HepG2 (cell line): Measurements from ENCODE around the gene ERC1. TPM values are rescaled to one million over a fixed set of nuclear protein-coding genes. Genes with fewer than 3 reads are reported as not detected.

Experiments used
- ATAC-seq: fragments of 200-7000 bp; cut with Tn5 transposase; 3 replicates; pipeline ENCODE4 v1.9.1; 2020; ENCODE audit warnings: mild to moderate bottlenecking, moderate library complexity
- BruUV-seq: library from RNA; stranded (reverse); fragments of 400-500 nt; replicated peaks from 2 replicates; lab custom pipeline; 2021; lab: Mats Ljungman, UMichigan
- CTCF ChIA-PET: fragments of 300-600 bp; formaldehyde crosslinking; extraction: SDS; loops from one replicate; lab custom pipeline; 2021; ENCODE audit warnings: low total read pairs, inconsistent platforms, low intra/inter-chr PET ratio; lab: Yijun Ruan, JAX
- POLR2A ChIA-PET: fragments of 350-600 bp; sonication (Branson Sonifier 250); formaldehyde crosslinking; loops from one replicate; lab custom pipeline; 2020; ENCODE audit warnings: antibody characterized with exemption, inconsistent platforms; lab: Yijun Ruan, JAX
- DNase-seq: peaks from one replicate; pipeline ENCODE4 v3.0.0-alpha.2; 2015; ENCODE audit warnings: low spot score
- FAIRE-seq: peaks from 3 replicates; lab custom pipeline; 2011; peaks lifted over from hg19 to GRCh38; lab: Jason Lieb, UNC
- H2AFZ ChIP-seq: one replicate; pipeline ENCODE4 v1.6.1; 2011; ENCODE audit warnings: low read length, inconsistent platforms
- H3K27ac ChIP-seq: fragments of 300-600 bp; 3 replicates; pipeline ENCODE4 v1.8.0; 2011; ENCODE audit warnings: mixed run types, mild to moderate bottlenecking, mixed read lengths, low read length, inconsistent platforms; ENCODE audit not compliant: insufficient read depth; ENCODE audit errors: extremely low read length
- H3K27me3 ChIP-seq, 2 experiments: fragments of 200-600 bp in 1 of 2; 2 replicates in 1 of 2; 3 replicates in 1 of 2; pipeline versions ENCODE4 v1.6.0 to v1.8.0; 2011; ENCODE audit warnings: low read length in 2 of 2, mild to moderate bottlenecking in 2 of 2, moderate library complexity in 2 of 2, inconsistent platforms in 1 of 2; ENCODE audit not compliant: insufficient read depth in 2 of 2, control insufficient read depth in 1 of 2
- H3K36me3 ChIP-seq, 2 experiments: fragments of 200-600 bp in 1 of 2; replicated peaks in 1 of 2; 2 replicates in 1 of 2; 3 replicates in 1 of 2; pipeline versions ENCODE4 v1.5.1 to v1.8.0; 2011; ENCODE audit warnings: low read length in 2 of 2, inconsistent platforms in 1 of 2; ENCODE audit not compliant: insufficient read depth in 2 of 2, control insufficient read depth in 1 of 2
- H3K4me1 ChIP-seq: 2 replicates; pipeline ENCODE4 v1.5.1; 2012; ENCODE audit warnings: low read length, inconsistent platforms; ENCODE audit not compliant: insufficient read depth
- H3K4me2 ChIP-seq: 2 replicates; pipeline ENCODE4 v1.6.0; 2011; ENCODE audit warnings: low read depth, low read length, inconsistent platforms
- H3K4me3 ChIP-seq, 3 experiments: fragments of 200-600 bp in 1 of 3; sonication (generic), shearing (Covaris generic) in 1 of 3; replicated peaks in 1 of 3; 2 replicates each; pipeline ENCODE4 v1.5.1; 2011 to 2016; ENCODE audit warnings: low read length in 3 of 3, inconsistent platforms in 2 of 3, low read depth in 2 of 3, mild to moderate bottlenecking in 2 of 3, control low read depth in 1 of 3, mixed read lengths in 1 of 3; ENCODE audit not compliant: insufficient read depth in 1 of 3
- H3K79me2 ChIP-seq: one replicate; pipeline ENCODE4 v1.6.1; 2011; ENCODE audit warnings: low read length, inconsistent platforms; ENCODE audit not compliant: insufficient read depth
- H3K9ac ChIP-seq: 2 replicates; pipeline ENCODE4 v1.6.0; 2011; ENCODE audit warnings: mild to moderate bottlenecking, low read depth, low read length, inconsistent platforms; ENCODE audit not compliant: insufficient read depth
- H3K9me3 ChIP-seq: 2 replicates; pipeline ENCODE4 v1.5.1; 2012; ENCODE audit warnings: mild to moderate bottlenecking, low read length
- H4K20me1 ChIP-seq: 2 replicates; pipeline ENCODE4 v1.6.0; 2011; ENCODE audit warnings: inconsistent platforms, mild to moderate bottlenecking, low read length, moderate library complexity; ENCODE audit not compliant: insufficient read depth
- HES4 ChIP-seq: sonication (generic); formaldehyde crosslinking; IDR thresholded peaks from 2 replicates; pipeline ENCODE4 v1.9.0; 2021; ENCODE audit warnings: mild to moderate bottlenecking, missing genetic modification reagents, borderline replicate concordance
- JUN ChIP-seq: sonication (generic); formaldehyde crosslinking; IDR thresholded peaks from 2 replicates; pipeline ENCODE4 v1.4.0; 2020; ENCODE audit warnings: mild to moderate bottlenecking, missing genetic modification reagents
- KMT2A ChIP-seq: sonication (generic); formaldehyde crosslinking; IDR thresholded peaks from 2 replicates; pipeline ENCODE4 v1.4.0; 2020; ENCODE audit warnings: missing genetic modification reagents
- MBNL3 ChIP-seq: fragments of 250-450 bp; sonication (Bioruptor Pico); conservative IDR thresholded peaks from 2 replicates; pipeline ENCODE4 v1.8.0; 2022; ENCODE audit warnings: mild to moderate bottlenecking, inconsistent platforms
- PPARG ChIP-seq: conservative IDR thresholded peaks from 2 replicates; pipeline ENCODE4 v1.6.1; 2016; ENCODE audit warnings: missing biosample characterization, missing genetic modification reagents
- RARA ChIP-seq: IDR thresholded peaks from 2 replicates; pipeline ENCODE4 v1.6.1; 2016; ENCODE audit warnings: missing genetic modification reagents, missing compliant biosample characterization
- SOX13 ChIP-seq, 3 experiments: fragments of 450-650 bp in 1 of 3; sonication (generic) in 1 of 3; formaldehyde crosslinking in 1 of 3; IDR thresholded peaks in 2 of 3; conservative IDR thresholded peaks in 1 of 3; 2 replicates each; pipeline versions ENCODE4 v1.5.0 to v1.6.1; 2016 to 2020; ENCODE audit warnings: antibody characterized with exemption in 1 of 3, mild to moderate bottlenecking in 1 of 3, missing compliant biosample characterization in 1 of 3, missing genetic modification reagents in 1 of 3, moderate library complexity in 1 of 3
- ZBED4 ChIP-seq: sonication (generic); formaldehyde crosslinking; IDR thresholded peaks from 2 replicates; pipeline ENCODE4 v1.4.0; 2020; ENCODE audit warnings: missing genetic modification reagents, borderline replicate concordance
- ZMAT3 ChIP-seq: sonication (generic); formaldehyde crosslinking; conservative IDR thresholded peaks from 2 replicates; pipeline ENCODE4 v1.7.0; 2021; ENCODE audit warnings: missing genetic modification reagents
- ZNF292 ChIP-seq: sonication (generic); formaldehyde crosslinking; IDR thresholded peaks from 2 replicates; pipeline ENCODE4 v1.8.1; 2022; ENCODE audit warnings: mild to moderate bottlenecking, low read depth, missing genetic modification reagents, borderline replicate concordance
- WGBS: methylation state at CpG from one replicate; pipeline ENCODE4 v1.1.6; 2017; ENCODE audit warnings: low lambda C conversion rate; 5-methylcytosine and 5-hydroxymethylcytosine counted together
- in situ Hi-C: cut with HindIII; loops from 2 replicates; pipeline ENCODE4 v1.10.0; 2017; ENCODE audit warnings: low pct_unique_long_range_greater_than_20kb; ENCODE audit not compliant: extremely low pct_ligation_motif_present
- intact Hi-C: fragments of 100-400 bp; cut with micrococcal nuclease; formaldehyde crosslinking; loops from one replicate; pipeline ENCODE4 v1.10.0; 2022; ENCODE audit not compliant: unreplicated experiment
- polyA plus RNA-seq, 8 experiments: library from polyadenylated mRNA; depleted of rRNA in 3 of 8; stranded (reverse) in 7 of 8; unstranded in 1 of 8; fragments of >200 nt; fragmentation: Illumina TruSeq in 4 of 8; extraction: Trizol in 4 of 8; gene quantifications; 2 replicates each; pipeline versions ENCODE4 v1.2.1 to v1.2.3, GENCODE V29; 2011 to 2016; ENCODE audit warnings: low read depth in 4 of 8, missing spikeins in 1 of 8, mixed read lengths in 1 of 8; ENCODE audit not compliant: insufficient read depth in 1 of 8
- total RNA-seq, 5 experiments: library from RNA; depleted of rRNA; stranded (reverse); fragments of >200 nt; fragmentation: Illumina TruSeq; extraction: Trizol; gene quantifications; 2 replicates each; pipeline ENCODE4 v1.2.3, GENCODE V29; 2016; ENCODE audit warnings: low read depth in 1 of 5

The ERC1 gene
- total and polyA plus RNA-seq, 2 of the 13 experiments (the other 11 are each of a cell fraction or from before 2014, with no cell fraction given), result 6.1 to 12.4 TPM

GRCh38 chr12:1001507-1001906 is 10.5 kb downstream of the ERC1 start:
- intact Hi-C loops, result no loop called here
- no peak overlapping the region for H3K9ac ChIP-seq
- ChIA-PET POLR2A (no interaction called here), CTCF (interaction anchor here (0.7 kb wide), 1 partner anchor 500 kb away, joined by 3 read pairs; no protein-coding TSS in a partner anchor)
- no peaks in the 10 kb centered on the region; a peak in 1 of 5 replicates for H3K36me3 ChIP-seq
- BruUV-seq, result no TSS peak
- DNase-seq (no peak), FAIRE-seq (no peak), ATAC-seq (no peak)
- 97% methylated on average over 3 of the region's 3 CpGs for WGBS
- H2AFZ ChIP-seq, result no peak overlapping the region
- H3K4me1 ChIP-seq, result peaks cover 32% of the 10 kb centered on the region
- in situ Hi-C loops, result no loop called here
- no peaks in the 10 kb centered on the region for H3K27me3 ChIP-seq
- H4K20me1 ChIP-seq, result peaks cover 4% of the 10 kb centered on the region
- H3K79me2 ChIP-seq, result peaks cover 47% of the 10 kb centered on the region
- H3K4me2 ChIP-seq, result no peak overlapping the region
- no peaks in the 10 kb centered on the region for H3K9me3 ChIP-seq
- no peak overlapping the region for H3K27ac ChIP-seq
- H3K4me3 ChIP-seq, result no peak overlapping the region
- TF ChIP-seq HES4 (CRISPR knock-in tag) (no peak), MBNL3 (CRISPR knock-in tag) (no peak)

GRCh38 chr12:1003600-1004271 is 12.7 kb downstream of the ERC1 start:
- ChIA-PET POLR2A (no interaction called here), CTCF (no interaction called here)
- H3K36me3 ChIP-seq, result no peaks in the 10 kb centered on the region; a peak in 1 of 5 replicates
- no peaks in the 10 kb centered on the region; the same call in 1 of the 2 replicates for H4K20me1 ChIP-seq
- no TSS peak for BruUV-seq
- peak; percentile 15 for DNase-seq
- in situ Hi-C loops (no loop called here), intact Hi-C loops (no loop called here)
- no peak overlapping the region for H3K9ac ChIP-seq
- H3K27ac ChIP-seq, result peak overlapping the region; percentile 19
- H3K4me1 ChIP-seq, result peaks cover 18% of the 10 kb centered on the region
- H2AFZ ChIP-seq, result no peak overlapping the region
- H3K4me3 ChIP-seq, result no peak overlapping the region
- peak; percentile 56 for ATAC-seq
- peak; percentile 73 for FAIRE-seq
- H3K9me3 ChIP-seq, result no peaks in the 10 kb centered on the region
- 53% methylated on average over 3 of the region's 3 CpGs for WGBS
- peak overlapping the region; percentile 35; the same call in 1 of the 2 replicates for H3K4me2 ChIP-seq
- no peaks in the 10 kb centered on the region for H3K27me3 ChIP-seq
- peaks cover 43% of the 10 kb centered on the region for H3K79me2 ChIP-seq
- TF ChIP-seq ZMAT3 (no peak), KMT2A (no peak), PPARG (CRISPR knock-in tag) (peak; percentile 81), ZBED4 (CRISPR knock-in tag) (no peak), ZNF292 (CRISPR knock-in tag) (no peak), SOX13 (IDR thresholded peaks at IDR 0.05) (no peak), SOX13 (CRISPR knock-in tag; conservative IDR thresholded peaks at IDR 0.05 in 1 of 2, IDR thresholded peaks at IDR 0.05 in 1 of 2) (peak in 1 of 2 experiments; percentile 60; a peak in 2 of 4 replicates), JUN (CRISPR knock-in tag) (no peak), RARA (no peak)
